CD1c-positive myeloid dendritic cell (primary cell): ENCODE results near the gene MPIG6B.
A peak's percentile ranks its signal among the peaks of the same experiment; 100 is the strongest.

Experiments
- DNase-seq: peaks from one replicate; pipeline ENCODE4 v3.0.0-alpha.2; 2016; ENCODE audit errors: extremely low spot score

The MPIG6B gene

GRCh38 chr6:31737315-31737990, 14.3 kb downstream of the MPIG6B start:
- peak; percentile 44 for DNase-seq

GRCh38 chr6:31737991-31738979, 15.1 kb downstream of the MPIG6B start:
- DNase-seq, result peak; percentile 91

GRCh38 chr6:31739639-31740396, 16.6 kb downstream of the MPIG6B start, which contains the start of gene MSH5:
Gene MSH5 (plus strand): TSS chr6:31740005. CDS start chr6:31740467, 462 bp downstream.
- DNase-seq, result peak; percentile 99

- peak; percentile 74 for DNase-seq
These were observed 17.4 kb downstream of the MPIG6B start for GRCh38 chr6:31740397-31741223.

GRCh38 chr6:31741815-31742214, 18.6 kb downstream of the MPIG6B start:
- no peak for DNase-seq

- DNase-seq, result no peak
These were observed 19.7 kb downstream of the MPIG6B start for GRCh38 chr6:31742894-31743293.

GRCh38 chr6:31744422-31744821, 21.2 kb downstream of the MPIG6B start:
- DNase-seq, result no peak

- DNase-seq, result no peak
These were observed 26.3 kb downstream of the MPIG6B start for GRCh38 chr6:31749301-31750036.

GRCh38 chr6:31750411-31751022, 27.3 kb downstream of the MPIG6B start:
- no peak for DNase-seq

- DNase-seq, result no peak
These were observed 29.7 kb downstream of the MPIG6B start for GRCh38 chr6:31752739-31753319.

- no peak for DNase-seq
These were observed 35.1 kb downstream of the MPIG6B start for GRCh38 chr6:31758281-31758680.

GRCh38 chr6:31760790-31761189, 37.6 kb downstream of the MPIG6B start:
- DNase-seq, result no peak

- DNase-seq, result no peak
These were observed 38.2 kb downstream of the MPIG6B start for GRCh38 chr6:31761343-31761742.

- no peak for DNase-seq
These were observed 39.2 kb downstream of the MPIG6B start, which contains the start of gene SAPCD1 for GRCh38 chr6:31762356-31762755. Gene SAPCD1 (plus strand): TSS chr6:31762656. CDS start chr6:31763055, 399 bp downstream.

GRCh38 chr6:31762878-31763618, 39.9 kb downstream of the MPIG6B start:
- no peak for DNase-seq

- no peak for DNase-seq
These were observed 40.4 kb downstream of the MPIG6B start for GRCh38 chr6:31763619-31763940.

- no peak for DNase-seq
These were observed 41.0 kb downstream of the MPIG6B start for GRCh38 chr6:31764198-31764597.

GRCh38 chr6:31765559-31765909, 42.4 kb downstream of the MPIG6B start:
- no peak for DNase-seq
